Measurements from ENCODE around the gene FAF1. TPM values are rescaled to one million over a fixed set of nuclear protein-coding genes. Genes with fewer than 3 reads are reported as not detected.

Gene FAF1
- total and polyA plus RNA-seq, 2 of the 8 experiments (the other 6 are each of a cell fraction or from before 2014, with no cell fraction given), result 10.8 to 65.9 TPM

DNA sequence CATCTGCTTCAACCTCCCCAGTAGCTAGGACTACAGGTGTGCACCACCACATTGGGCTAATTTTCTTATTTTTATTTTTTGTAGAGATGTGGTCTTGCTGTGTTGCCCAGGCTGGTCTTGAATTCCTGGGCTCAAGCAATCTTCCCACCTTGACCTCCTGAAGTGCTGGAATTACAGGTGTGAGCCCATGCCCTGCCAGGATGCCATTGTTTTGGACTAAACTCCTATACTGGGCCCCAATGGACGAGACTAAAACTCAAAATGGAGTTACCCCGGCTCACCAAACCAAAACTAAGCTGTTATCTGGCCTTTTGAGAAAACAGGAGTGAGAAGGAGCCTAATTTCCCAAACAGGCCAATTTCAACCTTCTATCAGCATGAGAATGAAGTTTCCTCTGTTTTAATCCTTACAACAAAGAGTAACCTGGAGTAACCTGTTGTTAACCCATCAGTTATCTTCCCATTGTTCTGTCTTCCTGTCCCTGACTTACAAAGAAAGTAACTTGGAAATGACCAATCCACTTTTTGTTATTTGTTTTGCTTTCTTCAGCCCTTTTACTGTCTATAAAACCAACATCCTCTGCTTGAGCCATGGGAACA is 566.4 kb downstream of the FAF1 start (continued):
- peak; percentile 19; the same call in 1 of the 2 replicates for TF ChIP-seq SP1 (IDR thresholded peaks at IDR 0.05; ENCODE audit: low read depth, low read length)

Small RNA genes lying within 50 kb of the gene (small RNA-seq; reads per million reads assigned to genes)
- not detected for gene RNU6-1026P (ENCODE audit: insufficient read depth)

Other genes starting within 250 kb of the FAF1 start
- not detected in 2 replicates for gene CDKN2C, start 10.0 kb upstream of the FAF1 start, total RNA-seq (2021; fragmentation: NEBNext Ultra II Directional; extraction: Animal tissue kit (Norgen Biotek cat#: 25700))
- gene CDKN2C, start 10.0 kb upstream of the FAF1 start, polyA plus RNA-seq (2011; rRNA removed), result 0.05 TPM in 1 of 2 replicates, not detected in the other
- gene C1orf185, start 142.0 kb upstream of the FAF1 start, total RNA-seq (2021; fragmentation: NEBNext Ultra II Directional; extraction: Animal tissue kit (Norgen Biotek cat#: 25700)), result not detected in 2 replicates
- not detected in 2 replicates for gene C1orf185, start 142.0 kb upstream of the FAF1 start, polyA plus RNA-seq (2011; rRNA removed)

Data from H1 (cell line).